Measurements from ENCODE around the gene CPEB3. TPM values are rescaled to one million over a fixed set of nuclear protein-coding genes. Genes with fewer than 3 reads are reported as not detected.

Gene CPEB3
- total RNA-seq, 2 experiments from 2014 or later, result 0.66 to 3.2 TPM

GRCh38 chr10:92102601-92103213, 188.2 kb downstream of the CPEB3 start:
- Histone ChIP-seq H3K36me3 (ENCODE audit: insufficient read depth, low read length) (no peaks in the 10 kb centered on the region), H3K4me1 (ENCODE audit: insufficient read depth, low read length, poor library complexity, severe bottlenecking) (peaks cover 3% of the 10 kb centered on the region), H3K4me3 (ENCODE audit: low read depth, low read length, poor library complexity, severe bottlenecking) (no peak overlapping the region), H3K4me2 (ENCODE audit: low read length) (no peak overlapping the region), H4K20me1 (ENCODE audit: insufficient read depth, low read length) (no peaks in the 10 kb centered on the region), H3K79me2 (ENCODE audit: insufficient read depth, low read depth, low read length) (no peaks in the 10 kb centered on the region), H3K27ac (ENCODE audit: low read depth, low read length, poor library complexity, severe bottlenecking) (no peak overlapping the region), H2AFZ (ENCODE audit: low read length) (no peak overlapping the region), H3K9me2 (ENCODE audit: insufficient read depth, low read length) (no peaks in the 10 kb centered on the region), H3K9me3 (ENCODE audit: low read length) (no peaks in the 10 kb centered on the region)
- TF ChIP-seq CTCF (conservative IDR thresholded peaks at IDR 0.05; ENCODE audit: low read length) (no peak), EZH2phosphoT487 (IDR thresholded peaks at IDR 0.05; ENCODE audit: borderline replicate concordance, low read depth, low read length) (no peak)
- no TSS peak for BruUV-seq (replicated peaks)
- CTCF ChIA-PET (ENCODE audit: unreplicated experiment), result no interaction called here
- intact Hi-C loops (cut with micrococcal nuclease; ENCODE audit: unreplicated experiment), result no loop called here
- DNase-seq (ENCODE audit: low spot score), result no peak
- POLR2A ChIA-PET, result interaction anchor here (0.6 to 0.7 kb wide), 2 partner anchors 15 to 896 kb away, joined by 3 to 4 read pairs; no protein-coding TSS in a partner anchor

- no peak overlapping the region for H3K4me2 ChIP-seq (ENCODE audit: low read length)
- no peak overlapping the region for H2AFZ ChIP-seq (ENCODE audit: low read length)
- H3K79me2 ChIP-seq (ENCODE audit: insufficient read depth, low read depth, low read length), result no peaks in the 10 kb centered on the region
- intact Hi-C loops (cut with micrococcal nuclease; ENCODE audit: unreplicated experiment), result no loop called here
- H3K36me3 ChIP-seq (ENCODE audit: insufficient read depth, low read length), result no peaks in the 10 kb centered on the region
- ChIA-PET CTCF (ENCODE audit: unreplicated experiment) (interaction anchor here (0.6 kb wide), 1 partner anchor 9 kb away, joined by 3 read pairs; no protein-coding TSS in a partner anchor), POLR2A (interaction anchor here (0.6 to 1.0 kb wide), 4 partner anchors 31 to 996 kb away, joined by 3 to 11 read pairs (median 3); no protein-coding TSS in a partner anchor)
- H3K9me2 ChIP-seq (ENCODE audit: insufficient read depth, low read length), result no peaks in the 10 kb centered on the region
- no peak for DNase-seq (ENCODE audit: low spot score)
- no TSS peak for BruUV-seq (replicated peaks)
- TF ChIP-seq CTCF (conservative IDR thresholded peaks at IDR 0.05; ENCODE audit: low read length), result no peak
- no peak for TF ChIP-seq EZH2phosphoT487 (IDR thresholded peaks at IDR 0.05; ENCODE audit: borderline replicate concordance, low read depth, low read length)
- H3K4me1 ChIP-seq (ENCODE audit: insufficient read depth, low read length, poor library complexity, severe bottlenecking), result no peaks in the 10 kb centered on the region
- no peaks in the 10 kb centered on the region for H3K9me3 ChIP-seq (ENCODE audit: low read length)
- H3K27ac ChIP-seq (ENCODE audit: low read depth, low read length, poor library complexity, severe bottlenecking), result no peak overlapping the region
- H4K20me1 ChIP-seq (ENCODE audit: insufficient read depth, low read length), result no peaks in the 10 kb centered on the region
- H3K4me3 ChIP-seq (ENCODE audit: low read depth, low read length, poor library complexity, severe bottlenecking), result no peak overlapping the region
Observed at GRCh38 chr10:92094960-92095359, 195.9 kb downstream of the CPEB3 start.

- CTCF ChIA-PET (ENCODE audit: unreplicated experiment), result interaction anchor here (0.6 kb wide), 1 partner anchor 199 kb away, joined by 6 read pairs; the partner anchor contains the start of gene MARCHF5
- H3K4me2 ChIP-seq (ENCODE audit: low read length), result no peak overlapping the region
Observed at GRCh38 chr10:92091965-92092364, 198.9 kb downstream of the CPEB3 start.

More at GRCh38 chr10:92091965-92092364, 198.9 kb downstream of the CPEB3 start:
- no peaks in the 10 kb centered on the region for H3K9me2 ChIP-seq (ENCODE audit: insufficient read depth, low read length)
- no peak overlapping the region for H3K27ac ChIP-seq (ENCODE audit: low read depth, low read length, poor library complexity, severe bottlenecking)
- no peaks in the 10 kb centered on the region for H3K36me3 ChIP-seq (ENCODE audit: insufficient read depth, low read length)
- no peak overlapping the region for H3K4me3 ChIP-seq (ENCODE audit: low read depth, low read length, poor library complexity, severe bottlenecking)
- no peak for TF ChIP-seq CTCF (conservative IDR thresholded peaks at IDR 0.05; ENCODE audit: low read length)
- no peak for TF ChIP-seq EZH2phosphoT487 (IDR thresholded peaks at IDR 0.05; ENCODE audit: borderline replicate concordance, low read depth, low read length)
- POLR2A ChIA-PET, result no interaction called here
- intact Hi-C loops (cut with micrococcal nuclease; ENCODE audit: unreplicated experiment), result no loop called here
- no peaks in the 10 kb centered on the region for H3K79me2 ChIP-seq (ENCODE audit: insufficient read depth, low read depth, low read length)
- no peaks in the 10 kb centered on the region for H4K20me1 ChIP-seq (ENCODE audit: insufficient read depth, low read length)
- no peak overlapping the region for H2AFZ ChIP-seq (ENCODE audit: low read length)
- H3K9me3 ChIP-seq (ENCODE audit: low read length), result no peaks in the 10 kb centered on the region
- no TSS peak for BruUV-seq (replicated peaks)
- no peak for DNase-seq (ENCODE audit: low spot score)
- peaks cover 4% of the 10 kb centered on the region for H3K4me1 ChIP-seq (ENCODE audit: insufficient read depth, low read length, poor library complexity, severe bottlenecking)
